OCI-LY3 (cell line): ENCODE measurements around the gene SLC35G1.

Experiments
- CTCF ChIP-seq: fragments of 200-600, 300-600 bp; sonication (generic); IDR thresholded peaks from 2 replicates; pipeline ENCODE4 v1.5.1; 2014; ENCODE audit warnings: antibody characterized with exemption, low read length, low read depth
- EZH2phosphoT487 ChIP-seq: fragments of 200-600 bp; shearing (Covaris generic); IDR thresholded peaks from 2 replicates; pipeline ENCODE4 v1.6.1; 2018; ENCODE audit warnings: antibody characterized with exemption, mixed run types, low read depth

- no peak for TF ChIP-seq CTCF
- TF ChIP-seq EZH2phosphoT487 = no peak
Measured at GRCh38 chr10:93865794-93866425, 27.9 kb upstream of the SLC35G1 start.
